Neural cell (in vitro differentiated cells): ENCODE data around the gene SRPK1.

Experiments
- EZH2 ChIP-seq: fragments of 200-600, 300-800 bp; shearing (Covaris generic), sonication (generic); IDR thresholded peaks from 2 replicates; pipeline ENCODE4 v1.6.1; 2014; ENCODE audit warnings: antibody characterized with exemption, low read length, borderline replicate concordance, mild to moderate bottlenecking; ENCODE audit not compliant: insufficient read depth, poor library complexity, severe bottlenecking
- TF ChIP-seq, protein P1 (sequence below): fragments of 450-650 bp; IDR thresholded peaks from 2 replicates; pipeline ENCODE4 v1.5.1; 2014; ENCODE audit warnings: antibody characterized with exemption, mild to moderate bottlenecking, moderate library complexity; ENCODE audit not compliant: poor library complexity, severe bottlenecking

DNA sequence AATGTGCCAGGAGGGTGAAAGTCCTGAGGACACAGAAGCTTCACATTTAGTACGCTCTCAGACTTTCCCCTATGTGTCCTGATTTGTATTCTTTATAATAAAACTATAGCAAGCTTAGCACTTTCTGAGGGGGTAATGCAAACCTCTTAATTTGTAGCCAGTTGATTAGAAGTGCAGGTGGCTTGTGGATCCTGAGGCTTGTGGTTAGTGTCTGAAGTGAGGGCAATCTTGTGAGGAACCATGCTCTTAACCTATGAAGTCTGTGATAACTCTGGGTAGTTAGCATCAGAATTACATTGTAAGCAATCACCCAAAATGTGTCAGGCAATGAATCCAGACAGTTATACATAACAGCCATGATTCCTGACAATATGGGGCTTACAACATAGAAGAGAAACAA lies 64.6 kb downstream of the SRPK1 start:
- TF ChIP-seq, protein P1, sequence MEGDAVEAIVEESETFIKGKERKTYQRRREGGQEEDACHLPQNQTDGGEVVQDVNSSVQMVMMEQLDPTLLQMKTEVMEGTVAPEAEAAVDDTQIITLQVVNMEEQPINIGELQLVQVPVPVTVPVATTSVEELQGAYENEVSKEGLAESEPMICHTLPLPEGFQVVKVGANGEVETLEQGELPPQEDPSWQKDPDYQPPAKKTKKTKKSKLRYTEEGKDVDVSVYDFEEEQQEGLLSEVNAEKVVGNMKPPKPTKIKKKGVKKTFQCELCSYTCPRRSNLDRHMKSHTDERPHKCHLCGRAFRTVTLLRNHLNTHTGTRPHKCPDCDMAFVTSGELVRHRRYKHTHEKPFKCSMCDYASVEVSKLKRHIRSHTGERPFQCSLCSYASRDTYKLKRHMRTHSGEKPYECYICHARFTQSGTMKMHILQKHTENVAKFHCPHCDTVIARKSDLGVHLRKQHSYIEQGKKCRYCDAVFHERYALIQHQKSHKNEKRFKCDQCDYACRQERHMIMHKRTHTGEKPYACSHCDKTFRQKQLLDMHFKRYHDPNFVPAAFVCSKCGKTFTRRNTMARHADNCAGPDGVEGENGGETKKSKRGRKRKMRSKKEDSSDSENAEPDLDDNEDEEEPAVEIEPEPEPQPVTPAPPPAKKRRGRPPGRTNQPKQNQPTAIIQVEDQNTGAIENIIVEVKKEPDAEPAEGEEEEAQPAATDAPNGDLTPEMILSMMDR = no peak
- TF ChIP-seq EZH2 = no peak
